GM18907 (cell line): ENCODE measurements around the gene ZNF680.
A peak's percentile ranks its signal among the peaks of the same experiment; 100 is the strongest.
"Not testable (repeated sequence)": the region's sequence is repeated elsewhere in the genome, so short reads cannot be mapped to it uniquely, and the experiment has no call there.

Source experiments
- ATAC-seq: cut with Tn5 transposase; IDR thresholded peaks from one replicate; pipeline ENCODE4 v1.9.1; 2021; ENCODE audit warnings: mild to moderate bottlenecking, moderate library complexity; ENCODE audit not compliant: unreplicated experiment

The ZNF680 gene

GRCh38 chr7:64562626-64563278, at the start of gene ZNF680:
Gene ZNF680, minus strand, starts transcription at chr7:64563071. Its CDS starts 117 bp downstream, at chr7:64562954.
- ATAC-seq, result peak; percentile 100

DNA sequence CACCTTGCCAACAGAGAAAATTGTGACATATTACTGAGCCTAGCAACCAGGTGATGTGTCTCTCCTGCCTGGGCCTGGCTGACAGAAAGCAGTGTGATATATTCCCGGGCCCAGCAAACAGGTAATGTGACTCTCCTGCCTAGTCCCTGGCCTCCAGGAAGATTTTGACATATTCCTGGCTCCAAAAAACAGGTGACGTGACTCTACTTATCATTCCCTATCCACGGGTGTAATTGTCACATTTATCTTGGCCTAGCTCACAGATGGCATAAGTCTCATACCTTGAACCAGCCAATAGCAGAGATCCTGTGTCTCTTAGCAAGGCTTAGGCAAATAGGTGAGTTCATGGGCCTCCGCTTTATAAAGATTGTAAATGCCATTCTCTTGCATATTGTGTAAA, 49.6 kb upstream of the ZNF680 start:
- no peak for ATAC-seq

- ATAC-seq, result no peak
Observed at GRCh38 chr7:64611717-64612116, 48.8 kb upstream of the ZNF680 start.

DNA sequence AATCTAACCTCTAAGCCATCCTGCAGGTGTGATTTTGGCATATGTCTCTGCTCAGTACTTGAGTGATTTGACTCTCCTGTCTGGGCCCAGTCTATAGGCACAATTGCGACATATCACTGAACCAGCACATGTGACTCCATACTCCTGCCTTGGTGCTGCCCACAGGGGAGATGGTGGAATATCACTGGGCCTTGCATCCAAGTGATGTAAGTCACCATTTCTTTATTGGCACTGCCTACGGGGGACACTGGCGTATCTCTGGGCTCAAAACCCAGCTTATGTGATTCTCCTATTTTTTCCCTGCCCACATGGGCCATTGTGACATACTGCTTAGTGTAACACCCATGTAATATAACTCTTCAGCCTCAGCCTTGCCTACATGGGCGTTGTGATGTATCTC, 48.1 kb upstream of the ZNF680 start:
- no peak for ATAC-seq

- ATAC-seq, result no peak
Observed at GRCh38 chr7:64608116-64608910, 45.4 kb upstream of the ZNF680 start.

DNA sequence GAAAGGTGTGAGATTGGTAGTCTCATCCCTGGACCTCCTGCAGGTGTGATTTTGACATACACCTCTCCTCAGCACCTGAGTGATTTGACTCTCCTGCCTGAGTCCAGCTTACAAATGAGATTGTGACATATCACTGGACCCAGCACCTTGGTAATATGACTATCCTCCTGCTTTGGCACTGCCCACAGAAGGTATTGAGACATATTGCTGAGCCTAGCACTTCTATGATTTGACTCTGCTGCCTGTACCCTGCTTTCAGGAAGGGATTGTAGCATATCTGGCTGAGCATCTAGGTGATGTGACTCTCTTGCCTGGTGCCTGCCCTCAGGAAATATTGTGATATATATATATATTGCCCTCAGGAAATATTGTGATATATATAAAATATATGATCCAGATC, 43.5 kb upstream of the ZNF680 start:
- no peak for ATAC-seq

GRCh38 chr7:64603271-64603670, 40.4 kb upstream of the ZNF680 start:
- ATAC-seq, result no peak

DNA sequence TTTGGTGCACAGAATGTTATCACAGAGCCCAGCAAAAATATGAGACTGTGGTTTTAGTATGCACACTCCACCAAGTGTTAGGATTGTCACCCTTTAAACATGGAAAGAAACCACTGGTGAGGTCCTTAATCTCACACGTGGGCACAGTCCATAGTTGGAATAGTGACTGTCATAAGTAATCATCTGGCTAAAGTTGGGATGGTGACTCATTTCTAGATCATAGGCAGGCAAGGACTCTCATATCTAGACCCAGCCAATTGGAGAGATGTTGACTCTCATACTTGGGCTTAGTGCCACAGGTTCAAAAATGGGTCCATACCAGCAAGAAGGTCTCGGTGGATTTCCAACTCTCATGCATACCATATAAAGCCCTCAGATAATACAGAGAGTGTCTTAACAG, 39.6 kb upstream of the ZNF680 start:
- no peak for ATAC-seq

DNA sequence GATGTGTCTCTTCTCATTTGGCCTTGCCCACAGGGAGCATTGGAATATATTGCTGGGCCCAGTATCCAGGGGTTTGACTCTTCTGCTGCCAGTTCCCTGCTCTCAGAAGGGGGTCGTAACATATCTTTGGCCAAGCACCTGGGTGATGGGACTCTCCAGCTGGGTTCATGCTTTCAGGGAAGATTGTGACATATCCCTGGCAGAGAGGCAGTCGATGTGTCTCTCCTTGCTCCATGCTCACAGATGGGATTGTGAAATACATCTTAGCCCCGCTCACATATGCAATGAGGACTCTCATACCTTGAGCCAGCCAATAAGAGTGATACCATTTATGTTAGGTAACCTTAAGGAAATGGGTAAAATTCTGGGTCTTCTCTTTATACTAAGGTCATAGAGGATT, 39.2 kb upstream of the ZNF680 start:
- no peak for ATAC-seq

DNA sequence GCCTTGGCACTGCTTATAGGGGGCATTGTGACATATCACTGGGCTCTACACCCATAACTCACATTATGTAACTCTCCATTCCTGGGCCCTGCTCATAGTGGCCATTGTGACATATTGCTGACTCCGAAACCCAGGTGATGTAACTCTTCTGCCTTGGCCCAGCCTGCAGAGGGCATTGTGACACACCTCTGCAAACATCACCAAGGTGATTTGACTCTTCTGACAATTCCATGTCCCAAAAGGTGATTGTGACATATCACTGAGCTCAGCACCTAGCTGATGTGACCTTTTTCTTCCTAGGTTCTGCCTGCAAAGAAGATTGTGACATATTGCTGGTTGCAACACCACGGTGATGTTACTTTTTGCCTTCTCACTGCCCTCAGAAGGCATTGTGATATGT, 36.5 kb upstream of the ZNF680 start:
- no peak for ATAC-seq

- ATAC-seq, result no peak
Observed at GRCh38 chr7:64590971-64591370, 28.1 kb upstream of the ZNF680 start.

DNA sequence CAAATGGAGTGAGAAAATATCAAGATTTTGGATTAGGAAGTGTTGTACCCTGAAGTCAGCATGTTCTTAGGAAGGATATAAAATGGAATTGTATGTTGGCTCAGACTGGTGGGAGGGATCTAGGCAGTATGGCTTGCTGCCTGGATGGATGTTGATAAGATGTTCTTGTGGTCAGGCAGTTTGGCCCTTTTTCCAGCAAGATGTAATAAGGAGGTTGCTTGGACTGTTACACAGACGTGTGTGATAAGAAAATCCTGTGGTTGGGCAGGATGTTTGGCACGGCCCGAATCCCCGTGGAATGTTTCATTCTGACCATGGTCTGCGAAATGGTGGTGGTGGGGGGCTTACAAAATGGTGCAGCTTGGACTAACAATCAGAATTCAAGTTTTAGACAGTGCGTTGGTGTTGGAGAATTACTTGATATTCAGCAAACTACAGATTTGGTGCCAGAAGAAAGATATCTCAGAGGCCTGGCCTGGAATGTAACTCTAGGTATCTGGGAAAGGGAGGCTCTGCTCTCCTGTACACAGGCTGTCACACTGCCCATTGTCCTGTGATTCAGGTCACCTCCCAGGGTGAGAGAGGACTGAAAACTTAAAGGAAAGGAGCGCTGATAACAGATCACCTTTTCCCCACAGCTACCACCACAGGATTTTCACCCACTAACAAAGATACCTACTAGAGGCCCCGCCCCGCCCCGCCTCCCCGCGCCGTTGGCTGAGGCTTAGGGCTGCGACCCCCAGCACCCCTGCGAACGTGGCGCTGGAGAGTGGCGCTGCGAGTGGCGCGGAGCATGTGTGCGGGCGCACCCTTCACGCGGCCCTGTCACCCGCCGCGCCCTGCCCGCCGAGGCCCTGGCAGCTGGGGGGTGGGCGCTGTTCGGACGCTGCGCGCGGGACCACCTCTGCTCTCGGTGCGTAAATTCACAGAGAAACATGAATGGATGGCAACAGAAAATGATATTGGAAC, 19.3 kb upstream of the ZNF680 start:
- no peak for ATAC-seq

- no peak for ATAC-seq
Observed at GRCh38 chr7:64581391-64581790, 18.5 kb upstream of the ZNF680 start.

DNA sequence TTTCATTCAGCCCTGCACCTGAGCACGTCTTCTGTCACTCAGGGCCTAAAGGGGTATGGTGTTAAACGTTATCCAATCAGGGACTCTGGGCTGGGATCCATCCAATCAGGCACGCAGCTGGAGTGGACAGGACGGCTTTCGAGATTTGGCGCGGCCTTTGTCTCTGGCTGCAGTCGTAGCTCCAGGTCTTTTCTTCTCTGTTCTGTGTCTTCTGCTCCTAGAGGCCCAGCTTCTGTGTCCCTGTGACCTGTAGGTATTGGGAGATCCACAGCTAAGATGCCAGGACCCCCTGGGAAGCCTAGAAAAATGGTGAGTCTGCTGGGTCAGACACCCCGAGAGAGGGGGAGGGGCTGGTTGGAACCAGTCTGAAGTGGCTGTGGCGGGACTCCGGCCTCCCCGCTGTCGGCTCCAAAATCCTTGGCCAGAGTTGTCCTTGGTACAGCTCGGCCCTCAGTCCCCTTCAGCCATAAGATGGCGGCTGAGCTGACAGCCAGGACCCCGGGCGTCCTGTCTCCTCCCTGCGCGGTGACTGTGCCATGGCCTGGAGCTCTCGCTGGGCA, 11.7 kb upstream of the ZNF680 start:
- no peak for ATAC-seq

DNA sequence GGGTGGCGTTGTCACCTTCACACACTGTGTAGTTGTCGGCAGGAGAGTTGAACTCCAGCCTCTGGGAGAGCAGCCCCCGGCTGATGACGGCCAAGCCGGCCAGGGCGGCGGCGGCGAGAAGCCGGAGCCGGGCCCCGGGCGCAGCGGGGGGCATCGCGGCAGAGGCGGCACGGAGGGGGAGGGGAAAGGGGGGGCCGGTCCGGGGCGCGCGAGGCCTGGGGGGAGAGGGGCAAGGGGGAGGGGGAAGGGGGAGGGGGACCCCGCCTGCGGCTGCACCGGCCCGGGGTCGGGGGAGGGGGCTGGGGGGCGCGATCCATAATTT, 7.4 kb upstream of the ZNF680 start:
- ATAC-seq, result not testable (repeated sequence)

GRCh38 chr7:64569372-64570283, 6.8 kb upstream of the ZNF680 start:
- ATAC-seq, result not testable (repeated sequence)

- ATAC-seq, result peak; percentile 0
Observed at GRCh38 chr7:64562256-64562625, 630 bp downstream of the ZNF680 start.

- ATAC-seq, result no peak
Observed at GRCh38 chr7:64559206-64559605, 3.7 kb downstream of the ZNF680 start.

DNA sequence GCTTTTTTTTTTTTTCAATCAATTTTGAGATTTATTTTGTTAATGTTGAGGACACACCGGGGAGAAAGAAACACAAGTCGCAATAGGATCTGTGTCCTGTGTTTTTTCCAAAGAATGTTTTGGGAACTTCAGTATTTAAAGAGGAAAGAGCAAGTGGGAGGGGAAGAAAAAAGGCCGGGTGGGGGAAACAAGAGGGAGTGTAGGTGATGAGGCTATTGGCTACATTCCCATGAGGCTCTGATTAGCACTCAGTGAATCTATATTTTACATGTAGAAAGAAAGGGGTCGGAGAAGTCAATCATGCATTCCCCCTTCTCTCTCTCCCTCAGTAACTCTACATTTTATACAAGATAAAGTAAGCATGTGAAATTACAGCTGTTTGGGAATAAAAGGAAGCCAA, 4.1 kb downstream of the ZNF680 start:
- no peak for ATAC-seq

DNA sequence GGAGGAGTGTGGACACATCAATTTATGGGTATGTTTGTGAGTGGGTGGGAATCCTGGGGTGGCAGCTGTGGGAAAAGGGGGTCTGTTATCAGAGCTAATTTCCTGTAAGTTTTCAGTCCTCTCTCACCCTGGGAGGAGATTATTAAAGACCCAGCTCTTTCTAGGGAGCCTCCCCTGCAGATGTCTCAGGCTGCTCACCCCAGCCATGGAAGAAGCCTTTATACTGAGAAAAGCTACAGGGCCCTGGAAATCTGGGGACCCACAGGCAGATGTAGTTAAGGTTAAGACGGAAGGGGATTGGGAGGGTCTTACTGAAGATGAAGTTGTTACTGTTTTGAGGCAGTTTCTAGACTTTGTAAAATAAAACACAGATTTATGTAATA, 4.6 kb downstream of the ZNF680 start:
- no peak for ATAC-seq
